Nephron progenitor cell (in vitro differentiated cells): Measurements from ENCODE around the gene NPAS3.

ENCODE experiments used
- DNase-seq: peaks from one replicate; pipeline ENCODE4 v3.0.0; 2021
- H3K27ac Mint-ChIP-seq: 2 replicates; pipeline ENCODE4 v1.8.0; 2021; ENCODE audit warnings: mild to moderate bottlenecking, moderate library complexity, mixed read lengths
- H3K27me3 Mint-ChIP-seq: 2 replicates; pipeline ENCODE4 v1.8.0; 2021; ENCODE audit warnings: mild to moderate bottlenecking, low read depth, mixed read lengths; ENCODE audit not compliant: poor library complexity
- H3K36me3 Mint-ChIP-seq: 2 replicates; pipeline ENCODE4 v1.8.0; 2021; ENCODE audit warnings: low read depth, mixed read lengths
- H3K4me1 Mint-ChIP-seq: 2 replicates; pipeline ENCODE4 v1.8.0; 2021; ENCODE audit warnings: mixed read lengths
- H3K4me3 Mint-ChIP-seq: 2 replicates; pipeline ENCODE4 v1.8.0; 2021; ENCODE audit warnings: mild to moderate bottlenecking, moderate library complexity, mixed read lengths
- H3K9me3 Mint-ChIP-seq: 2 replicates; pipeline ENCODE4 v1.8.0; 2021; ENCODE audit warnings: mild to moderate bottlenecking, moderate library complexity, mixed read lengths
- CTCF ChIP-seq: fragments of 200-600 bp; sonication (generic); IDR thresholded peaks from 2 replicates; pipeline ENCODE4 v1.5.0; 2021; ENCODE audit warnings: antibody characterized with exemption

The NPAS3 gene

GRCh38 chr14:33671556-33671955, 732.9 kb downstream of the NPAS3 start:
- TF ChIP-seq CTCF, result no peak
- no peak for DNase-seq
- H3K4me1 Mint-ChIP-seq, result peaks cover 26% of the 10 kb centered on the region
- H3K27me3 Mint-ChIP-seq, result no peaks in the 10 kb centered on the region
- H3K36me3 Mint-ChIP-seq, result no peaks in the 10 kb centered on the region
- H3K27ac Mint-ChIP-seq, result no peak overlapping the region
- no peak overlapping the region for H3K4me3 Mint-ChIP-seq
- no peaks in the 10 kb centered on the region for H3K9me3 Mint-ChIP-seq

GRCh38 chr14:33674927-33675326, 736.2 kb downstream of the NPAS3 start:
- Mint-ChIP-seq H3K27me3 (no peaks in the 10 kb centered on the region), H3K4me3 (no peak overlapping the region), H3K4me1 (peaks cover 32% of the 10 kb centered on the region), H3K9me3 (no peaks in the 10 kb centered on the region), H3K27ac (peak overlapping the region; percentile 66), H3K36me3 (no peaks in the 10 kb centered on the region)
- no peak for DNase-seq
- TF ChIP-seq CTCF, result no peak

GRCh38 chr14:33675415-33676130, 736.9 kb downstream of the NPAS3 start:
- TF ChIP-seq CTCF, result no peak
- DNase-seq, result no peak
- no peak overlapping the region for H3K27ac Mint-ChIP-seq
- peaks cover 32% of the 10 kb centered on the region for H3K4me1 Mint-ChIP-seq
- no peak overlapping the region for H3K4me3 Mint-ChIP-seq
- H3K9me3 Mint-ChIP-seq, result no peaks in the 10 kb centered on the region
- H3K27me3 Mint-ChIP-seq, result peaks cover 3% of the 10 kb centered on the region
- no peaks in the 10 kb centered on the region for H3K36me3 Mint-ChIP-seq

- Mint-ChIP-seq H3K4me3 (no peak overlapping the region), H3K36me3 (no peaks in the 10 kb centered on the region), H3K4me1 (peaks cover 32% of the 10 kb centered on the region), H3K27me3 (peaks cover 3% of the 10 kb centered on the region), H3K9me3 (no peaks in the 10 kb centered on the region), H3K27ac (no peak overlapping the region)
- peak; percentile 44 for TF ChIP-seq CTCF
- DNase-seq, result peak; percentile 61
These were observed 737.5 kb downstream of the NPAS3 start for GRCh38 chr14:33676135-33676566.

- no peak for TF ChIP-seq CTCF
- peaks cover 3% of the 10 kb centered on the region for H3K27me3 Mint-ChIP-seq
- H3K4me1 Mint-ChIP-seq, result peaks cover 32% of the 10 kb centered on the region
- H3K4me3 Mint-ChIP-seq, result no peak overlapping the region
- DNase-seq, result no peak
- no peaks in the 10 kb centered on the region for H3K36me3 Mint-ChIP-seq
- no peaks in the 10 kb centered on the region for H3K9me3 Mint-ChIP-seq
- peak overlapping the region; percentile 18 for H3K27ac Mint-ChIP-seq
These were observed 738.2 kb downstream of the NPAS3 start for GRCh38 chr14:33676891-33677290.

GRCh38 chr14:33678005-33678404, 739.3 kb downstream of the NPAS3 start:
- Mint-ChIP-seq H3K4me3 (no peak overlapping the region), H3K27me3 (peaks cover 6% of the 10 kb centered on the region), H3K36me3 (no peaks in the 10 kb centered on the region), H3K27ac (no peak overlapping the region), H3K4me1 (peaks cover 32% of the 10 kb centered on the region), H3K9me3 (no peaks in the 10 kb centered on the region)
- DNase-seq, result no peak
- no peak for TF ChIP-seq CTCF
